Measurements from ENCODE around the gene MITD1. TPM values are rescaled to one million over a fixed set of nuclear protein-coding genes. Genes with fewer than 3 reads are reported as not detected.
A peak's percentile ranks its signal among the peaks of the same experiment; 100 is the strongest.
"Not testable (repeated sequence)": the region's sequence is repeated elsewhere in the genome, so short reads cannot be mapped to it uniquely, and the experiment has no call there.

MITD1 gene
- total and polyA plus RNA-seq, 7 experiments from 2014 or later = 26.8 to 80.5 (median 52.2) TPM

- ChIA-PET CTCF (no interaction called here), POLR2A (interaction anchor here (1.0 kb wide), 1 partner anchor 20 kb away, joined by 3 read pairs; no protein-coding TSS in a partner anchor)
- Histone ChIP-seq H3K4me1 (ENCODE audit: control insufficient read depth in 2 of 2, insufficient read depth in 2 of 2, low read length in 2 of 2) (no peaks in the 10 kb centered on the region), H3K27ac (ENCODE audit: low read depth, low read length) (no peak overlapping the region), H3K36me3 (ENCODE audit: control insufficient read depth in 2 of 3, insufficient read depth in 3 of 3, low read length in 3 of 3) (peaks cover 0 to 23% (median 7%) of the 10 kb centered on the region in 3 experiments), H3K4me3 (ENCODE audit: low read length) (no peak overlapping the region), H3K9me3 (ENCODE audit: control insufficient read depth in 2 of 3, low read length in 3 of 3) (no peaks in the 10 kb centered on the region), H3K27me3 (ENCODE audit: control insufficient read depth in 2 of 2, insufficient read depth in 2 of 2, low read length in 2 of 2) (no peaks in the 10 kb centered on the region)
- peaks cover 0 to 3% (median 0%) of the 10 kb centered on the region in 7 donors for H3K4me1 Mint-ChIP-seq
- H3K27ac Mint-ChIP-seq = peak overlapping the region in 7 of 9 donors; percentile 6 to 63 (median 43)
- peaks cover 0 to 2% (median 0%) of the 10 kb centered on the region in 11 donors for H3K9me3 Mint-ChIP-seq
- intact Hi-C loops (cut with micrococcal nuclease) = no loop called here
- no peaks in the 10 kb centered on the region for H3K27me3 Mint-ChIP-seq
- H3K36me3 Mint-ChIP-seq = peaks cover 0 to 13% (median 2%) of the 10 kb centered on the region in 5 donors
- ATAC-seq (no peak), DNase-seq (no peak)
- H3K4me3 Mint-ChIP-seq = no peak overlapping the region
Observed at GRCh38 chr2:99200076-99200800, 19.4 kb upstream of the MITD1 start.

- intact Hi-C loops (cut with micrococcal nuclease) = no loop called here
- ChIA-PET CTCF (interaction anchor here (0.7 kb wide), 1 partner anchor 26 kb away, joined by 8 read pairs; no protein-coding TSS in a partner anchor), POLR2A (no interaction called here)
- Mint-ChIP-seq H3K27me3 (no peaks in the 10 kb centered on the region), H3K4me1 (peaks cover 0 to 3% (median 0%) of the 10 kb centered on the region in 7 donors), H3K4me3 (no peak overlapping the region), H3K9me3 (no peaks in the 10 kb centered on the region), H3K27ac (peak overlapping the region in 6 of 9 donors; percentile 16 to 81 (median 34)), H3K36me3 (peaks cover 0 to 16% (median 6%) of the 10 kb centered on the region in 5 donors)
- H3K36me3 ChIP-seq (ENCODE audit: control insufficient read depth in 2 of 3, insufficient read depth in 3 of 3, low read length in 3 of 3) = peaks cover 0 to 27% (median 7%) of the 10 kb centered on the region in 3 experiments
- ATAC-seq (no peak), DNase-seq (no peak)
- H3K27me3 ChIP-seq (ENCODE audit: control insufficient read depth in 2 of 2, insufficient read depth in 2 of 2, low read length in 2 of 2) = no peaks in the 10 kb centered on the region
- H3K9me3 ChIP-seq (ENCODE audit: control insufficient read depth in 2 of 3, low read length in 3 of 3) = no peaks in the 10 kb centered on the region
- H3K4me3 ChIP-seq (ENCODE audit: low read length) = no peak overlapping the region
- H3K4me1 ChIP-seq (ENCODE audit: control insufficient read depth in 2 of 2, insufficient read depth in 2 of 2, low read length in 2 of 2) = no peaks in the 10 kb centered on the region
- no peak overlapping the region for H3K27ac ChIP-seq (ENCODE audit: low read depth, low read length)
Observed at GRCh38 chr2:99198103-99198841, 17.4 kb upstream of the MITD1 start.

GRCh38 chr2:99192364-99192763 is 11.5 kb upstream of the MITD1 start:
- H3K4me1 Mint-ChIP-seq = peaks cover 0 to 17% (median 11%) of the 10 kb centered on the region in 7 donors
- peaks cover 16 to 45% (median 30%) of the 10 kb centered on the region in 5 donors for H3K36me3 Mint-ChIP-seq
- DNase-seq; H3K4me3 Mint-ChIP-seq; H3K27me3 ChIP-seq (ENCODE audit: control insufficient read depth in 2 of 2, insufficient read depth in 2 of 2, low read length in 2 of 2); H3K27me3 Mint-ChIP-seq; H3K4me3 ChIP-seq (ENCODE audit: low read length); H3K27ac ChIP-seq (ENCODE audit: low read depth, low read length); H3K4me1 ChIP-seq (ENCODE audit: control insufficient read depth in 2 of 2, insufficient read depth in 2 of 2, low read length in 2 of 2); H3K9me3 ChIP-seq (ENCODE audit: control insufficient read depth in 2 of 3, low read length in 3 of 3); H3K9me3 Mint-ChIP-seq; CTCF ChIA-PET; ATAC-seq; intact Hi-C loops (cut with micrococcal nuclease); POLR2A ChIA-PET: not testable (repeated sequence)
- H3K36me3 ChIP-seq (ENCODE audit: control insufficient read depth in 2 of 3, insufficient read depth in 3 of 3, low read length in 3 of 3) = peaks cover 0 to 61% (median 12%) of the 10 kb centered on the region in 3 experiments
- H3K27ac Mint-ChIP-seq = peak overlapping the region in 2 of 9 donors; percentile 2 to 12

GRCh38 chr2:99190548-99190947 is 9.7 kb upstream of the MITD1 start:
- Mint-ChIP-seq H3K36me3 (peaks cover 16 to 46% (median 30%) of the 10 kb centered on the region in 5 donors), H3K9me3 (peaks cover 0 to 1% (median 0%) of the 10 kb centered on the region in 11 donors), H3K27ac (no peak overlapping the region), H3K4me1 (peaks cover 4 to 26% (median 15%) of the 10 kb centered on the region in 7 donors), H3K27me3 (no peaks in the 10 kb centered on the region), H3K4me3 (no peak overlapping the region)
- no peaks in the 10 kb centered on the region for H3K9me3 ChIP-seq (ENCODE audit: control insufficient read depth in 2 of 3, low read length in 3 of 3)
- H3K36me3 ChIP-seq (ENCODE audit: control insufficient read depth in 2 of 3, insufficient read depth in 3 of 3, low read length in 3 of 3) = peaks cover 0 to 55% (median 5%) of the 10 kb centered on the region in 3 experiments
- ATAC-seq = no peak
- H3K4me3 ChIP-seq (ENCODE audit: low read length) = no peak overlapping the region
- H3K27ac ChIP-seq (ENCODE audit: low read depth, low read length) = no peak overlapping the region
- no peaks in the 10 kb centered on the region for H3K4me1 ChIP-seq (ENCODE audit: control insufficient read depth in 2 of 2, insufficient read depth in 2 of 2, low read length in 2 of 2)
- no peak for DNase-seq
- ChIA-PET CTCF (no interaction called here), POLR2A (no interaction called here)
- no peaks in the 10 kb centered on the region for H3K27me3 ChIP-seq (ENCODE audit: control insufficient read depth in 2 of 2, insufficient read depth in 2 of 2, low read length in 2 of 2)
- intact Hi-C loops (cut with micrococcal nuclease) = no loop called here

GRCh38 chr2:99188357-99188756 is 7.5 kb upstream of the MITD1 start:
- ChIA-PET CTCF (no interaction called here), POLR2A (no interaction called here)
- DNase-seq (no peak), ATAC-seq (no peak)
- H3K27ac ChIP-seq (ENCODE audit: low read depth, low read length) = no peak overlapping the region
- H3K4me1 ChIP-seq (ENCODE audit: control insufficient read depth in 2 of 2, insufficient read depth in 2 of 2, low read length in 2 of 2) = no peaks in the 10 kb centered on the region
- Mint-ChIP-seq H3K36me3 (peaks cover 16 to 38% (median 26%) of the 10 kb centered on the region in 5 donors), H3K4me3 (no peak overlapping the region), H3K4me1 (peaks cover 7 to 44% (median 32%) of the 10 kb centered on the region in 7 donors), H3K9me3 (peaks cover 0 to 1% (median 0%) of the 10 kb centered on the region in 11 donors), H3K27me3 (no peaks in the 10 kb centered on the region), H3K27ac (no peak overlapping the region)
- H3K36me3 ChIP-seq (ENCODE audit: control insufficient read depth in 2 of 3, insufficient read depth in 3 of 3, low read length in 3 of 3) = peaks cover 0 to 47% (median 5%) of the 10 kb centered on the region in 3 experiments
- H3K27me3 ChIP-seq (ENCODE audit: control insufficient read depth in 2 of 2, insufficient read depth in 2 of 2, low read length in 2 of 2) = no peaks in the 10 kb centered on the region
- no peak overlapping the region for H3K4me3 ChIP-seq (ENCODE audit: low read length)
- H3K9me3 ChIP-seq (ENCODE audit: control insufficient read depth in 2 of 3, low read length in 3 of 3) = no peaks in the 10 kb centered on the region
- intact Hi-C loops (cut with micrococcal nuclease) = no loop called here

GRCh38 chr2:99187011-99187410 is 6.2 kb upstream of the MITD1 start:
- no peaks in the 10 kb centered on the region for H3K27me3 Mint-ChIP-seq
- DNase-seq (no peak), ATAC-seq (no peak)
- H3K9me3 Mint-ChIP-seq = peaks cover 0 to 1% (median 0%) of the 10 kb centered on the region in 11 donors
- ChIA-PET CTCF (no interaction called here), POLR2A (no interaction called here)
- Histone ChIP-seq H3K4me1 (ENCODE audit: control insufficient read depth in 2 of 2, insufficient read depth in 2 of 2, low read length in 2 of 2) (peaks cover under 1 to 1% of the 10 kb centered on the region in 2 donors), H3K27ac (ENCODE audit: low read depth, low read length) (peak overlapping the region; percentile 16), H3K36me3 (ENCODE audit: control insufficient read depth in 2 of 3, insufficient read depth in 3 of 3, low read length in 3 of 3) (peaks cover 0 to 42% (median 2%) of the 10 kb centered on the region in 3 experiments), H3K27me3 (ENCODE audit: control insufficient read depth in 2 of 2, insufficient read depth in 2 of 2, low read length in 2 of 2) (no peaks in the 10 kb centered on the region), H3K9me3 (ENCODE audit: control insufficient read depth in 2 of 3, low read length in 3 of 3) (no peaks in the 10 kb centered on the region), H3K4me3 (ENCODE audit: low read length) (no peak overlapping the region)
- H3K27ac Mint-ChIP-seq = peak overlapping the region in 1 of 9 donors; percentile 55
- intact Hi-C loops (cut with micrococcal nuclease) = no loop called here
- H3K4me3 Mint-ChIP-seq = no peak overlapping the region
- H3K36me3 Mint-ChIP-seq = peaks cover 10 to 33% (median 17%) of the 10 kb centered on the region in 5 donors
- peaks cover 11 to 55% (median 39%) of the 10 kb centered on the region in 7 donors for H3K4me1 Mint-ChIP-seq
